Bronchial epithelial cell (primary cell): ENCODE data around the gene STARD3NL. TPM values are rescaled to one million over a fixed set of nuclear protein-coding genes. Genes with fewer than 3 reads are reported as not detected.

ENCODE experiments used
- DNase-seq: peaks from one replicate; pipeline ENCODE4 v3.0.0-alpha.2; 2010; ENCODE audit warnings: low read depth
- FAIRE-seq: peaks from 2 replicates; lab custom pipeline; 2011; peaks lifted over from hg19 to GRCh38; lab: Jason Lieb, UNC
- H3K27me3 ChIP-seq: 2 replicates; pipeline ENCODE4 v1.5.1; 2011; ENCODE audit warnings: low read length; ENCODE audit not compliant: control insufficient read depth, insufficient read depth
- H3K36me3 ChIP-seq: 2 replicates; pipeline ENCODE4 v1.5.1; 2011; ENCODE audit warnings: low read length; ENCODE audit not compliant: control insufficient read depth, insufficient read depth
- H3K4me3 ChIP-seq: 2 replicates; pipeline ENCODE4 v1.5.1; 2011; ENCODE audit warnings: mild to moderate bottlenecking, low read depth, low read length, control low read depth
- total RNA-seq: library from RNA; depleted of rRNA; stranded (reverse); fragments of >200 nt; gene quantifications from 2 replicates; pipeline ENCODE4 v1.2.1, GENCODE V29; 2014
- TF ChIP-seq, protein P1 (sequence below): IDR thresholded peaks from 2 replicates; pipeline ENCODE4 v1.5.1; 2011; ENCODE audit warnings: mild to moderate bottlenecking, moderate library complexity, low read length, control low read depth, inconsistent platforms; ENCODE audit not compliant: insufficient read depth, severe bottlenecking

STARD3NL gene
- total RNA-seq, 1 donor from 2014 or later = 35.0 TPM

DNA sequence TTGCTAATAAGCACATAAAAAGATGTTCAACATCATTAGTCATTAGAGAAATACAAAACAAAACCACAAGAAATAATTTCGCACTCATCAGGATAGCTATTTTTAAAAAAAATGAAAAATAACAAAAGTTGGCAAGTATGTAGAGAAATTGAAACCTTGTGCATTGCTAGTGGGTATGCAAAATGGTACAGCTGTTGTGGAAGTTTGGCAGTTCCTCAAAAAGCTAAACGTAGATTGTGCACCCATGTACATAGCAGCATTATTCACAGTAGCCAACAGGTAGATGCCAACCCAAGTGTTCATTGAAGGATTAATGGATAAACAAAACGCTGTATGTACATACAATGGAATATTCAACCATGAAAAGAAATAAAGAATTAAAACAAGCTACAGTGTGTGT lies 35.3 kb upstream of the STARD3NL start:
- no peaks in the 10 kb centered on the region for H3K36me3 ChIP-seq
- H3K4me3 ChIP-seq = no peak overlapping the region
- DNase-seq (no peak), FAIRE-seq (no peak)
- TF ChIP-seq, protein P1, sequence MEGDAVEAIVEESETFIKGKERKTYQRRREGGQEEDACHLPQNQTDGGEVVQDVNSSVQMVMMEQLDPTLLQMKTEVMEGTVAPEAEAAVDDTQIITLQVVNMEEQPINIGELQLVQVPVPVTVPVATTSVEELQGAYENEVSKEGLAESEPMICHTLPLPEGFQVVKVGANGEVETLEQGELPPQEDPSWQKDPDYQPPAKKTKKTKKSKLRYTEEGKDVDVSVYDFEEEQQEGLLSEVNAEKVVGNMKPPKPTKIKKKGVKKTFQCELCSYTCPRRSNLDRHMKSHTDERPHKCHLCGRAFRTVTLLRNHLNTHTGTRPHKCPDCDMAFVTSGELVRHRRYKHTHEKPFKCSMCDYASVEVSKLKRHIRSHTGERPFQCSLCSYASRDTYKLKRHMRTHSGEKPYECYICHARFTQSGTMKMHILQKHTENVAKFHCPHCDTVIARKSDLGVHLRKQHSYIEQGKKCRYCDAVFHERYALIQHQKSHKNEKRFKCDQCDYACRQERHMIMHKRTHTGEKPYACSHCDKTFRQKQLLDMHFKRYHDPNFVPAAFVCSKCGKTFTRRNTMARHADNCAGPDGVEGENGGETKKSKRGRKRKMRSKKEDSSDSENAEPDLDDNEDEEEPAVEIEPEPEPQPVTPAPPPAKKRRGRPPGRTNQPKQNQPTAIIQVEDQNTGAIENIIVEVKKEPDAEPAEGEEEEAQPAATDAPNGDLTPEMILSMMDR = no peak
- H3K27me3 ChIP-seq = no peaks in the 10 kb centered on the region

DNA sequence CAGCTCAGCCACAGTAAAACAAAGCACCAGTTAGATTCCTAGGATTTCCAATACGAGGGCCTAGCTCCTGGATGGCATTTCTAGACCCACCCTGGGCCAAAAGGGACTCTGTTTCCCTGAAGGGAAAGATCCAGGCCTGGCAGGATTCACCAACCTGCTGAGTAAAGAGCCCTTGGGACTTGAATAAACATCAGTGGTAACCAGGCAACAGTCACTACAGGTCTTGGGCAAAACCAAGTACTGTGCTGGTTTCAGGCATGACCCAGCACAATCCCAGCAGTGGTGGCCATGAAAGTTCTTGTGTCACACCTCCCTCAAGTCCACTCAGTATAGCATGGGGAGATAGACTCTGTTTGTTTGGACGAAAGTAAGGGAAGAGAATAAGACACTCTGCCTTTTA lies 31.0 kb upstream of the STARD3NL start:
- no peak overlapping the region for H3K4me3 ChIP-seq
- FAIRE-seq = no peak
- TF ChIP-seq, protein P1 = no peak
- DNase-seq = peak; percentile 15
- no peaks in the 10 kb centered on the region for H3K27me3 ChIP-seq
- no peaks in the 10 kb centered on the region for H3K36me3 ChIP-seq

DNA sequence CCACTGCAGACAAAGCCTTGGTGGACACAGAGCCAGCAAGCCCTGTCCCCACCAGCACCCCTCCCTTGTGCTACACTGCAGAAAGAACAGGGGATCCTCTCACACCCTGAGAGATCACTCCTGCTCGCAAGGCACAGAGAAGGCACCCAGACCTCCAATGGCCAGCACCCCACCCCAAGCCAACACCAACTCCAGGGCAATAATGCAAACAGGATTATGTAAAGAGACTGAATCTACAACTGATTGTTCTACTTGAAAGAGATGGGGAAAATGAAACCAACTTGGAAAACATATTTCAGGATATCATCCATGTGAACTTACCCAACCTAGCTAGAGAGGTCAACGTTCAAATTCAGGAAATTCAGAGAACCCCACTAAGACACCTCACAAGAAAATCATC lies 26.5 kb upstream of the STARD3NL start:
- Histone ChIP-seq H3K4me3 (no peak overlapping the region), H3K27me3 (no peaks in the 10 kb centered on the region), H3K36me3 (no peaks in the 10 kb centered on the region)
- FAIRE-seq = no peak
- TF ChIP-seq, protein P1 = no peak
- DNase-seq = no peak

- TF ChIP-seq, protein P1 = no peak
- Histone ChIP-seq H3K27me3 (no peaks in the 10 kb centered on the region), H3K36me3 (no peaks in the 10 kb centered on the region), H3K4me3 (no peak overlapping the region)
- no peak for DNase-seq
- FAIRE-seq = no peak
Observed at GRCh38 chr7:38153515-38153914, 24.5 kb upstream of the STARD3NL start.

DNA sequence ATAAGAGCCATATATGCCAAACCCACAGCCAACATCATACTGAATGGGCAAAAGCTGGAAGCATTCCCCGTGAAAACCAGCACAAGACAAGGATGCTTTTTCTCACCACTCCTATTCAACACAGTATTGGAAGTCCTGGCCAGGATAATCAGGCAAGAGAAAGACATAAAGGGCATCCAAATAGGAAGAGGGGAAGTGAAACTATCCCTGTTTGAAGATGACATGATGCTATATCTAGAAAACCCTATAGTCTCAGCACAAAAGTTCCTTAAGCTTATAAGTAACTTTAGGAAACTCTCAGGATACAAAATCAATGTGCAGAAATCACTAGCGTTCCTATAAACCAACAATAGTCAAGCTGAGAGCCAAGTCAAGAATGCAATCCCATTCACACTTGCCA lies 23.8 kb upstream of the STARD3NL start:
- Histone ChIP-seq H3K36me3 (no peaks in the 10 kb centered on the region), H3K4me3 (no peak overlapping the region), H3K27me3 (no peaks in the 10 kb centered on the region)
- TF ChIP-seq, protein P1 = no peak
- no peak for FAIRE-seq
- no peak for DNase-seq

GRCh38 chr7:38160003-38160571 lies 18.0 kb upstream of the STARD3NL start:
- FAIRE-seq = no peak
- TF ChIP-seq, protein P1 = no peak

More at GRCh38 chr7:38160003-38160571, 18.0 kb upstream of the STARD3NL start:
- Histone ChIP-seq H3K36me3 (no peaks in the 10 kb centered on the region), H3K4me3 (no peak overlapping the region), H3K27me3 (no peaks in the 10 kb centered on the region)
- no peak for DNase-seq
